NCI-H1048 (cell line): Measurements from ENCODE around the gene PLEKHM1.
"Not testable (repeated sequence)": the region's sequence is repeated elsewhere in the genome, so short reads cannot be mapped to it uniquely, and the experiment has no call there.

Experiments
- DNase-seq: peaks from one replicate; lab custom pipeline; 2025; lab: John Stamatoyannopoulos, UW

PLEKHM1 gene

DNA sequence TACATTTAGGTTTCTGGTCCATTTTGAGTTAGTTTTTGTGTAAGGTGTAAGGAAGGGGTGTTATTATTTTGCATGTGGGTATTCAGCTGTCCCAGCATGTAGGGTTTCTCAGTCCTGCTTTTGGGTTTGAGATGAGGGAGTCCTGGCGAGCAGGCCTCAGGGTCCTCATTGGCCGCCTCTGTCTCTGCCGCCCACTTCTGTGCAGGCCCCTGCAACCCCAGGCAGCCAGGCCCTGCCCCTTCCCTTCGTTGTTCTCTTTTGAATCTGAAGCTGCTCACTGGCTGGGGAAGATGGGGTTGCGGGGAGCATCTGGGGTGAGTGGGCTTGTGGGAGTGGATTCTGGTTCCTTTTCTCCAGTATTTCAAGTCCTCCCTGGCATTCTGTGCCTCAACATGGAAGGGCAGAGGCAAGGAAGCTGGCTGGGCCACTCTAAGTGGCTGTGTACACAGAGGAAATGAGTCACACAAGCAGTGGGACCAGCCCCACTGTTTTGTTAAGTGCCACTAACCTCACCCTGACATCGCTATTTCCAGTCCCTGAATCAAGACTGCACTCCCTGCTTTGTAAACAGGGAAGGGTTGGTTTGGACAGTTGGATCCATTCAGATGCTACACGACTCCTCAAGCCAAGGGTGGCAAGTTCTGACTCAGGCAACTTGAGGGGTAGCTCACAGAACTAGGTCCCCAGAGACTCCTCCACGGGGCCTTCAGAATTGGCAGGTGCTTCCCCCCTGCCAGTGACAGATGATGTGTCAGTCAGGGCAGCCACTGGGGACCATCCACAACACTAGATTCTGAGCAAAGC, 28.8 kb downstream of the PLEKHM1 start:
- not testable (repeated sequence) for DNase-seq

DNA sequence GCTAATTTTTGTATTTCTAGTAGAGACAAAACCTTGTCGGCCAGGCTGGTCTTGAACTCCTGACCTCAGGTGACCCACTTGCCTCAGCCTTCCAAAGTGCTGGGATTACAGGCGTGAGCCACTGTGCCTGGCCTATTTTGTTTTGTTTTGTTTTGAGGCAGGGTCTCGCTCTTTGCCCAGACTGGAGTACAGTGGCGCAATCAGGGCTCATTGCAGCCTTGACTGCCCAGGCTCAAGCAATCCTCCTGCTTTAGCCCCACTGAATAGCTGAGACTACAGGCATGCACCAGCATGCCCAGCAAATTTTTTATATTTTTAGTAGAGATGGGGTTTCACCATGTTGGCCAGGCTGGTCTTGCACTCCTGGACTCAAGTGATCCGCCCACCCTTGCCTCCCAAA, 30.1 kb downstream of the PLEKHM1 start:
- DNase-seq = not testable (repeated sequence)

DNA sequence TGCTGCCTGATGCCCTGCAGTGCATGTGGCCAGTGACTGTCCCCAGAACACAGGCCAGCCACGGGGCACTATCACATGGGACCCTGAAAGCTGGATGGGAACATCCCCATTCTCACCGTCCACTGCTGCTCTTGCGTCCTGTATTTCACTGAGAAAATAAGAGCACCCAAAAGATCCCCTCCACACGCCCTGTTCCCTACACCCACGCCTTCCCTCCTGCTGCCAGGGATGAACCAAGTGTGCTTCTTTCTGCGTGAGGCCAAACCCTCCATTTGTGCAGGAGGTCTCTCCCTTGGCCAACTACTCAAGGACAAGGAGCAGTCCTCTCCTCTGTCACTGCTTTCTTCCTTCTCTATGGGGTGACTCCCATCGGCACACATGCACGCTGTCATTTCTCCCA, 36.2 kb downstream of the PLEKHM1 start:
- not testable (repeated sequence) for DNase-seq

DNA sequence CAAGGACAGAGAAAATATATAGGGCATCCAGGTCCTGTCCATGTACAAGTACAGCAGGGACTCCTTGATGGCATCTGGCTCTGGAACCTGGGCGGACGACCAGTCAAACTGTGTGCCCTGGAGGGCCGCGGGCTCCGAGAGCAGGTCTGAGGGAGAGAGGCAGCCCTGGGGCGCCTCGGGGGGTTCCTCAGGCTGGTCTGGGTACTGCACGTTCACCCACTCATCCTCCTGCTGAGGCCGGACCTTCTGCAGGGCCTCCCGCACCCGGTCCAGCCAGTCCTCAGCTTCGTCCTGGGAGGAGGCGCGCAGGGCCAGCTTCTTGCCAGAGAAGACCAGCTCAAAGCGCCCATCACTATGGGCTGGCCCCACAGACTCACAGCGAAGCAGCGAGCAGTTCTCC, 36.8 kb downstream of the PLEKHM1 start:
- DNase-seq = not testable (repeated sequence)

DNA sequence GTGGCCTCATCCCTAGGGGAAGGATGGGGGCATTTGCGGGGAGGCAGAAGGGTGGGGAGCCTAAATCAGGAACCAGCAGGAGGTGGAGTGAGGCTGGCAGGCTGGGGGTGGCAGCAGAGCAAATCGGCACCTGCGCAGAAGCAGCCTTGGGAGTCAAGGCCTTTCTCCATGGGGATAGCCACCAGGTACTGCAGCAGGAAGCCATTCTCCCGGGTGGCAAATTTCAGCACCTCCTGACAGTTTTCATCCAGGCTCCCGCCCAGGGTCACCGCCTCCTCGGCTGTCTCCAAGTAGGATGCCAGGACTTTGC, 37.3 kb downstream of the PLEKHM1 start:
- not testable (repeated sequence) for DNase-seq

DNA sequence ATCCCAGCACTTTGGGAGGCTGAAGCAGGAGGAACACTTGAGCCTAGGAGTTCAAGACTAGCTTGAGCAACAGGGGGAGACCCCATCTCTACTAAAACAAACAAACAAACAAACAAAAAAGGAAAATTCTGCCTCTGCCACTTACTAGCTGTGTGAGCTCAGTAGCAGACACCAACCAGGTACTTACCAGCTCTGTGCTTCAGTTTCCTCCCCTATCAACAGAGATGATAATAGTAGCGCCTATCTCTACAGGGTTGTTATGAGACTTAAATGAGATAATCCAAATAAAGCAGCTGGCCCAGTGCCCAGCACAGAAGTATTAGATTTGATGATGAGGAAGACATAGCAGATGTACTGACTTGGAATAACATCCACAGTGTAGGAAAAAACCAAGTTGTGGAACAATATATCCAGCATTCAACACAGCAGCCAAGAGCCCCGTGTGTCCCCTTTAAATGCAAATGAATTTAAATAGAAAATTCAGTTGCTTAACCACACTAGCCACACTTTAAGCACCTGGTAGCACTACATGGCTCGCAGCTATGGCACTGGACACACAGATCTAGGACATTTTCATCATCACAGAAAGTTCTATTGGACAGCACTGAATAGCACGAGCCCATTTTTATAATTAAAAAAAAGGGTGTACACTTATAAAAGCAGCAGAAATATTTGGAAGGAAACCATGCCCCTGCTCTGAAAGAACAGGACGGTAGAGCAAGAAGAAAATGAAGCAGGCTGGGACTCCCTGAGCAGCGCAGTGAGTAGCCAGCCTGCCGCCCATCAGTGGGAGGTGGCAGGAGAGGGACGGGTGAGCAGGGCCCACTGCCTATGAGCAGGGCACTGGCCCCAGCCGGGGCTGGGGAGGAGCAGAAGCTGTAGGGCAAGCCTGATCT, 37.9 kb downstream of the PLEKHM1 start:
- DNase-seq = not testable (repeated sequence)

DNA sequence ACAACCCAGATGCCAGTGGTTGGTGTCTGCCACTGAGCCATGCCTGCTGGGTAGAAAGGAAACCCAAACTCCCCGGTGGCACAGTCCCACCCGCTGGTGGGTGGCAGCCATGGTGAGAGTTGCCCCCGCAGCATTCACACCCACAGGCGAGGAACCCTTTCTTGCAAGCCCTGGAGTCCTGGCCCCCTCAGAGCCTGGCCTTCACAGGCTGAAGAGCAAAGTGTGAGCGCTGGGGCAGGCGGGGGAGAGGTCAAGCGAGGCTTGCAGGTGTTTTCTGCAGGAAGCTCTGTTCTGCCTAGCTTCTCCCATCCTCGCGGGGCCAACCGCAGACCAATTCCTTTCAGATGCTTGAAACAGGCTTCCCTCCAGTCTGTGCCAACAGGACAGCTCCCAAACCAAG, 38.9 kb downstream of the PLEKHM1 start:
- DNase-seq = not testable (repeated sequence)

DNA sequence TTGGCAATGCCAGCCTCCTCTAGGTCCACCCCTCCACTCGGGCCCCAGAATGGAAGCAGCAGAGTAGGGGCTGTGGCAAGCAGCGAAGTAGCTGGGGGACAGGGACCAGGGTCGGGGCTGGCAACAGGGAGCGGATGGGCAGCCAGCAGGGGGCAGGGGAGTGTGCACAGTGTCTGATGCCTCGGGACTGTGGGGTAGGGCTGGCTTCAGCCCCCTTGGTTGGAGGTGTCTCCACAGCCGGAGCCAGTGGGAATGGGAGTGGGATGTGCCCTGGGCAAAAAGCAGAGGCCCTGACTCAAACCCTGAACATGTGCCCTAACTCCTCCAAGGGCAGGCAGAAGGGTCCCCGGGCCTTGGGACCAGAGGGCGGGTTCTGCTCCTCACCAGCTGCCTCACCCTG, 39.4 kb downstream of the PLEKHM1 start:
- DNase-seq = no peak

DNA sequence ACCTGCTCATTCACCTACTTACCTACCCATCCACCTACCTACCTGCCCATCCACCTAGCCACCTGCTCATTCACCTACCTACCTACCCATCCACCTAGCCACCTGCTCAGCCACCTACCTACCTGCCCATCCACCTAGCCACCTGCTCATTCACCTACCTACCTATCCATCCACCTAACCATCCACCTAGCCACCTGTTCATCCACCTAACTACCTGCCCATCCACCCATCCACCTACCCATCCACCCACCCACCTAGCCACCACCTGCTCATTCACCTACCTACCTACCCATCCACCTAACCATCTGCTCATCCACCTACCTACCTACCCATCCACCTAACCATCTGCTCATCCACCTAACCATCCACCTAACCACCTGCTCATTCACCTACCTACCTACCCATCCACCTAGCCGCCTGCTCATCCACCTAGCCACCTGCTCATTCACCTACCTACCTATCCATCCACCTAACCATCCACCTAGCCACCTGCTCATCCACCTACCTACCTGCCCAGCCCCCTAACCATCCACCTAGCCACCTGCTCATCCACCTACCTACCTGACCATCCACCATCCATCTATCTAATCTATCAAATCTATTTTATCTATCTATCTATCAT, 40.7 kb downstream of the PLEKHM1 start:
- not testable (repeated sequence) for DNase-seq

DNA sequence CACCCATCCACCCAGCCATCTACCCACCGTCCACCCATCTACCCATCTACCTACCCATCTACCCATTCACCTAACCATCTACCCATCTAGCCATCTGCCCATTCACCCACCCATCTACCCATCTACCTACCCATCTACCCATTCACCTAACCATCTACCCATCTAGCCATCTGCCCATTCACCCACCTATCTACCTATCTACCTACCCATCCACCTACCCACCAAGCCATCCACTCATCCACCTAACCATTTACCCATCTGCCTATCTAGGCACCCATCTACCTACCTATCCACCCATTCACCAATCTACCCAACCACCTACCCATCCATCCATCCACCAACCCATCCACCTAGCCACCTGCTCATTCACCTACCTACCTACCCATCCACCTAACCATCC, 41.3 kb downstream of the PLEKHM1 start:
- DNase-seq = not testable (repeated sequence)

DNA sequence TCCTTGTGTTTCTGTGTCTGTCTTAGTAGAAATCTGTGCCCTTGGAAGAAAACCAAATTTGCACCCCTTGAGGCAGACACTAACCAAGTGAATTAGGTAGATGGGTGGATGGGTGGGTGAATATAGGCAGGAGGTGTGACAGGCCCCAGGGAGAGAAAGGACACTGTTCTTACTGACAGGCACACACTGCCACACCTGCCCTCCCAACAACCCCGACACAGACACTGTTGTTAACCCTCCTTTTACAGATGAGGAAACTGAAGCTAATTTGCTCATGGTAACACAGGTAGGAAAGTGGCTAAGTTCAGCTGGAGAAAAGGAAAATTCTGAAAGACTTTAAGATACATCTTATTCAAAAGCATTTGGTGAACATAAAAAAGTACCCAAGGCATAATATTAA, 42.0 kb downstream of the PLEKHM1 start:
- not testable (repeated sequence) for DNase-seq

DNA sequence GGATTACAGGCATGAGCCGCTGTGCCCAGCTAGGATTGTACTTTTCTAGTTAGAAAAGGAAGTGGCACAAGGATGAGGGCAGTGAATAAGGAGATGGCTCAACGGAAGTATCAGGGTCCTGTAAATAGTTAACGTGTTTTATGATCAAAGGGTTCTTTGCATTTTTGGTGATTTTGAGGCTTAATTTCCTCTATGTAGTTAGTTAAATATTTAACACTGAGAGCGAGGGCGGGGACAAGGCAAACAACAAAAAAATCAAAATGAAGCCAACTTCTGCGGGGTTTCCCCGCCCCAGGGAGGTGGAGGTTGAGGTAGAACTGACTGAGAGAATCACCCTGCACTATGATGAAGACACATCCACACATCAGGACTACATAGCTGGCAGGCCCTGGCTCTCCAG, 42.5 kb downstream of the PLEKHM1 start:
- DNase-seq = not testable (repeated sequence)

DNA sequence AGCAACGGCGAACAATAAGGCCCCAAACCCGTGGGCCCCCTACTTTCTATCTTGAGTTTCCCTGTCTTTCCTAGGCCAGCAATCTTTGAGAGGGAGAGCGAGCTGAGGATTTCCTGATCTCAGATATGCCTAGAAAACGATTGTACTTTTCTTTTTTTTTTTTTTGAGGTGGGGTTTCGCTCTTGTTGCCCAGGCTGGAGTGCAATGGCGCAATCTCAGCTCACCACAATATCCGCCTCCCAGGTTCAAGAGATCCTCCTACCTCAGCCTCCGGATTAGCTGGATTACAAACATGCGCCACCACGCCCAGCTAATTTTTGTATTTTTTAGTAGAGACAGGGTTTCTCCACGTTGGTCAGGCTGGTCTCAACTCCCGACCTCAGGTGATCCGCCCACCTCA, 42.9 kb downstream of the PLEKHM1 start:
- DNase-seq = not testable (repeated sequence)

DNA sequence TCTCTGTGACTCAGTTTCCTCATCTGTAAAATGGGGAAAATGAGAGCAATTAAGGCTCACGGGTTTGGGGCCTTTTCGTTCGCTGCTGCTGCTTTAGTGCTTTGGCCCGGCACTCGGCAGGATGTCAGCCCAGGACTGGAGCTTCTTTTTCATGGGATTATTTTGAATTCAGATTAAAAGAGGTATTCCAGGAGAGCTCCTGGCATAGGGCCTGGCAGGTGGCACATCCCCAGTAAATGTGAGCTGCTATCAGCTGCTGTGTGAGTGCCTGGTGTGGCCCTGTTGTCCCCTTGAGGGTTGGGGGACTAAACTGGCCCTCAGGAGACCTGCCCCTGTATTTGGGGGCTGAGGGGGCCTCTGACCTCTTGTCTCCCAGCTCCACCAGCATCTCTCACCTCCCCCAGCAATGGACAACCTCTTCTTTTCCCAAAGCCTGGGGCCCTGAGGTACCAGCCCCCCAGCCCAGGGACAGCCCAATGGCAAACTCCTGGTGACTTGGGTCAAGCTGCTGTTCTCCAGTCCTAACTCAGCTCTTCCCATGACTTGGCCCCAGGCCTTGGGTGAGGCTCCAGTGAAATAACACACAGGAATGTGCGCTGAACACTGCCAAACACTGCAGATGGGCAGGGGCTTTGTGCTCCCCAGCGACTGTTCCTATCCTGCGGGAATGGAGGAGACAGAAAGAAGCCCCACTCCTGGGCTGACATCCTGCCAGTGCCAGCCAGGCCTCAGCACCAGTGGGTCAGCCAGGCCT, 43.5 kb downstream of the PLEKHM1 start:
- not testable (repeated sequence) for DNase-seq

DNA sequence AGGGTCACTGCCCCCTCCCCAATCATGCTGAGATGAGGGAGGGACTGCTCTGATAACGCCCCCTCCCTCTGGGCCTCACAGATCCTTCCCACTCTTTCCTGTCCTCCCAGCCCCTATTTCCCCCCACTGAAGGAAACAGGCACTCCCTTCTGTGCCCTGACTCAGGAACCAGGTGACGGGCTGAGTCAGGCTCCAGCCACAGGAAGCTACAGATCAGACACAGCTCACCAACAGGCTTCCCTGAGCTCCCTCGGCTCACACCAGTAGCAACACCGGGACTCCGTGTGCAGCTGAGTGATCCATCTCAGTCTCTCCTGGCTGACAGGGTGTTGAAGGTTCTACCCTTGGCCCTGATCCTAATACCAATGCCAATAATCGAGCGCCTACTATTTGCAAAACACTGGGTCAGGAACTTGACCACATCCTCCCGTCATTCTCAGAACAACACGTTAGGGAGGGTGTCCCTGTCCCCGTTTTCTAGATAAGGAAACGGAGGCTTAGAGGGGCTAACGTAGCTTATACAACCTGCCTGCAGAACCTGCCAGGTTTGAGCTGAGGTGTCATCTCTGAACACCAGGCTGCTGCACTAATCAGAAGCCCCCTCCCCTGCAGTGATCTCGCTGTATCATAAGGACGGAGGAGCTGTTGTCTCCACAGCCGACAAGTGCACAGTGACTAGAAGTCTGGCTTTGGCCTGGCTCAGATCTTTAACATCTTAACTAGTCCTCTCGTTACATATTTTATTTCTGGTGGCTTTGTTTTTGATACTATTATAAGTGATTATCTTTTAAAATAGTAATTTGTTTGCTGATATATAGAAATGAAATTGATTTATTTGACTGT, 44.4 kb downstream of the PLEKHM1 start:
- not testable (repeated sequence) for DNase-seq

DNA sequence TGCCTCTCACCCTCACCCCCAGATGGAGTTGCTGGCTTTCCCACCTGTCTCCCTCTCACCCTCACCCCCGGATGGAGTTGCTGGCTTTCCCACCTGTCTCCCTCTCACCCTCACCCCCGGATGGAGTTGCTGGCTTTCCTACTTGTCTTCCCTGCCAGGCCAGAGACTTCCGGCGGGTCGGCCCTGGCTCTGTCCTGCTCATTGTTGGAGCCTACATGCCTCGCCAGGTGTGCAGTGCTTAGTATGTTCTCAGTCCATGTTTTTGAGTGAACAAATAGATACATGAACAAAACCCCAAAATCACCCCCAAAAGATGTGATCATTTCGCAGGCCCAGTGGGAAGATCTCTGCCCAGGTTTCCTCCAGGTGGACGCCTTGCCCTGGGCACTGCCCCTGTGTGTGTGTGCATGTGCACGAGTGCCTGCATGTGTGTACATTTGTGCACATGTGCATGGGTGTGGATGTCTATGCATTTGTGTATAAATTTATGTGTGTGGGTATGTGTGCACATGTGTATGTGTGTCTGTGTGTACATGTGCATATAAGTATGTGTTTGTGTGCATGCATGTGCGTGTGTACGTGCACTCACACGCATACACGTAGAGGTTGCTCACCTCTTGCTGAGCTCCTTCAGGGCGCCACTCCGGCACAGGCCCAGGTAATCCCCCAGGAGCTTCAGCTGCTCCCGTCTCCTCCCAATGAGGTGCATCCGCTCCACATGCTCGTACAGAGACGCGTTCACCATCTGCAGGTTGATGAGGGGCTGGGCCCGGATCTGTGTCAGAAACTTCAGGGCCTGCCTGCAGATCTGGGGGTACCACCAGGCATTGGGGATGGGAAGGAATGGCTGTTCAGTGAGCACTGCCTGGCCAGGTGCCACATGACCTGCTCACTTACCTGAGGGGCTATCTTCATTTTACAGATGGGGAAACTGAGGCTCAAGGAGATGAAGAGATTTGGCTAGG, 45.4 kb downstream of the PLEKHM1 start:
- not testable (repeated sequence) for DNase-seq

DNA sequence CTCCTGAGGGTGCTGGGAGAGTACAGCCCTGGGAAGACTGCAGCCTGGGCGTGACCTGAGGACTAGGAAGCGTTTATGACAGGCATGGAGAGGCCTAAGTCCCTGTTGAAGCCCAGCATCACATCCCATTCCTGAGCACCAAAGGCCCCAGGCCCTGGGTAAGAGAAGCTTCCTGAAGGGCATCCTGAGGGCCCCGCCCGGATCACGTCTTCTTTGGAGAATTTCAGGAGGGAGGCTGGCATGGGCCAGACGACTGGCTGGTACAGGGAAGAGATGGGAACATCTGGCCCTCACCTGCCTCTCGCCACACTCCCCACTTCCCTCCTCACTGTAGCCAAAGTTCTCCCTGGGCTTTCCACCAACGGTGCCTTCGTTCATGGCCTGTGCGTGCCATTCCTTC, 46.2 kb downstream of the PLEKHM1 start:
- not testable (repeated sequence) for DNase-seq

DNA sequence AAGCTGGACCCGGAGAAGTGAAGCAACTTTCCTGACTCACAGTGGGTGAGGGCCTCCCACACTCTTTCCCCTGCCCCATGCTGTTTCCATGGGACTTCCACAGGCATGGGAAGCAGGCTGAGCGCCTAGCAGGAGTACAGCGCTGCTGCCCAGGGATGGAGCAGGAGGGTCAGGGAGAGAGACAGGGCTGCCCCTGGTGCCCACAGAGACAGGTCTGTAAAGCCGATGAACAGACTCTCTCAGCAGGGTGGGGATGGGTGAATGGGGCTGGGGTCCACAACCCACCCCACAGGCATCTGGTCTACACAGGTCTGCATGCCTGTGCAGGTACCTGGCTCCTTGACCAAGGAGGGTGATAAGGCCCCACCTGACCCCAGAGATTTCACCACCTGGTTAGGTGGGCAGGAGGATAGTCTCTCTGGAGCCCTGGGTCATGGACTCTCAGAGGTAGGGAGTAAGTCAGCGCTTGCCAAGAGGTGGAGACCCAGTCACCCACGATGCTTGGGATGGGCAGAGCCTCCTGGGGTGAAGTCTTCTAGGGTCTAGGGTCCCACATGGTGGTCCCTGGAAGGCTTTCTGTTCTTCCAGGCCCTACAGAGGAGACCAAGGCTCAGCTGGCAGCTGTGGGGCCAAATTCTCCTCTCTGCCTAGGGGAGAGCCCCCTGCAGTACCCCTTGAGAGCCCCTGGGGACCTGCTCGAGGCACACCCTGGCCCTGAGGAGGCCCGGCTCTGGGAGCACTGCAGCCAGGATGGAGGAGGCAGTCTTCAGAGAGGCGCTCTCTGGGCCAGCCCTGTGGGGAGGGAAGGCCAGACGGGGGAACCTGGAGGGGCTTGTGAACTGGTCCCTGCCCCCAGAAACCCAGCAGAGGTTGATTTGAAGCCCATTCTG, 46.9 kb downstream of the PLEKHM1 start:
- not testable (repeated sequence) for DNase-seq
